Skin of body (tissue), 2 donors: ENCODE measurements around the gene RASSF9. TPM values are rescaled to one million over a fixed set of nuclear protein-coding genes. Genes with fewer than 3 reads are reported as not detected.

Source experiments
- DNase-seq: peaks from one replicate; lab custom pipeline; 2025; lab: John Stamatoyannopoulos, UW
- total RNA-seq: library from RNA; depleted of rRNA; stranded (reverse); fragments of >200 nt; gene quantifications from one replicate; pipeline ENCODE4 v1.2.3, GENCODE V29; 2014

The RASSF9 gene
- total RNA-seq, result 4.9 TPM

DNA sequence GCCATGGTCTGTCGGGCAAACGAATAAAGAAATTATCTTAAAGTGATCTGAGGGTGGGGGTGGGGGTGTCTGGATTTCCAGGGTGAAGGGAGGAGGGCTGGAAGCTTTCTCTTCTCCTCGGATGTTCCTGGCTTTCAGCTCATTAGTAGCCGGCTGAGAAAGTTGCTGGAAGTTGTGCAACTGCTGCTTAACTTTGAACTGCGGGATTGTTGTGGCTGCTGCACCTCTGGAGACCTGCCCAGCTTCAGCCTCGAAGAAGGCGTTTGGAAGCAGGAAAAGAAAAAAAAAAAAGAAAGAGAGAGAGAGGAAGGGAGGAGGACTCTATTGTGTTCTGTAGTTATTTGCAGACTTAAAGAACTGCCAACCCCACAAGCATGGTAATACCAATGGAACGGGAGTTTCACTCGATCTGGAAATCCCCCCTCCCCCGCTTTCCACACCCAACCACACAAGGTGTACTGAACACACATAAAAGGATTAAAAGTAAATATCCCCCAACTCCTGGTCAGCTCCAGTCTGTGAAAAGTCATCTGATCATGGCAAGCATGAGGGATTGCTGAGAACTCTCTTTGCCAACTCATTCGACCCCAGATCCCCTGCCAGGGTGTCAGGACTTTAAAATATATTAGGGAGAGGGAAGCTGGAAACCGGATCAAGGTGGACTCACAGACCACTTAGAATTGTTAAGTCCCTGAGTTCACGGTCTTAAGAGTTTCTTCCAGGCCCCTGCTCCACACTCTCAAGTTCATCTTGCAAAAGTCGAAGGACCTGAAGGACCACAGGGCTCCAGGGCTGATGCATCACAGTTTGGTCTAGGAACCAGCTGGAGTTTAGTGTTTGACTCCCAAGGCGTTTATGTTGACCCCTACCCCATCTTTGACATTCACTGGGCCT, at the start of gene RASSF9:
RASSF9 (minus strand) TSS at position 213 of the 894 bp plus-strand sequence; CDS start at position 5, 208 bp downstream.
- DNase-seq, result no peak

GRCh38 chr12:85883763-85884162, 47.6 kb upstream of the RASSF9 start:
- no peak for DNase-seq

GRCh38 chr12:85877459-85877858, 41.2 kb upstream of the RASSF9 start:
- DNase-seq, result no peak

DNA sequence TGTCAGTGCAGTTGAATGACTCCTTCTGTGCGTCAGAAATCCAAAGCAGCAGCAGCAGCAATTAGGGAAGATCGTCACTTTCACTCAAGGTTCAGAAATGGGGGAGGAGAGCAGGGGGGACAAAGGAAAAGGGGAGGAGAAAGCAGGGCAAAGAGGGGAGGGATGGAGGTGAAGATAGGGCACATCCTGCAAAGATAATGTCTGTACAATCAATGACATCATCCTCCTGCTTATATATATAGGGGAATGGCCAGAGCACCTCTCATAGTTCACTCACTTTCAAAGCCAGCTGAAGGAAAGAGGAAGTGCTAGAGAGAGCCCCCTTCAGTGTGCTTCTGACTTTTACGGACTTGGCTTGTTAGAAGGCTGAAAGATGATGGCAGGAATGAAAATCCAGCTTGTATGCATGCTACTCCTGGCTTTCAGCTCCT, 37.8 kb upstream of the RASSF9 start, which contains the start of gene NTS:
NTS (plus strand) TSS at position 265 of the 431 bp plus-strand sequence; CDS start at position 374, 109 bp downstream.
- no peak for DNase-seq

GRCh38 chr12:85872497-85873091, 36.4 kb upstream of the RASSF9 start:
- peak; percentile 30 for DNase-seq

- DNase-seq, result peak; percentile 43
Observed at GRCh38 chr12:85866986-85867776, 31.0 kb upstream of the RASSF9 start.

- DNase-seq, result peak; percentile 63
Observed at GRCh38 chr12:85865890-85866289, 29.7 kb upstream of the RASSF9 start.

DNA sequence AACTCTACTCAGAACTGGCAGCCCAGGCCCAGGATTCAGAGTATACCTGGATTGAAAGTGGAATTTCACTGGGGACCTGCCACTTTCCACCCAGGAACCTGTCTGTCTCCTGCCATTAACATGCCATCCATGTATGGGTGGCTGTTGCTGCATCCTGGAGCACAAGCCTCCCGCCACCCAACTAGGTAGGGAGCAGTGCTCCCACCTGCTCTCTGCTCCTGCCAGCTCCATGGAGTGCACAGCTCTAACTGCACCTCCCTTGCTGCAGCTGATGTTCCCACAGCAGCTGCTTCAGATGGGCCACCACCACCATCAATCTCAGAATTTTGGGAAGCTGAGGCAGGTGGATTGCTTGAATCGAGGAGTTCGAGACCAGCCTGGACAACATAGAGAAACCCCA, 20.8 kb upstream of the RASSF9 start:
- DNase-seq, result no peak

DNA sequence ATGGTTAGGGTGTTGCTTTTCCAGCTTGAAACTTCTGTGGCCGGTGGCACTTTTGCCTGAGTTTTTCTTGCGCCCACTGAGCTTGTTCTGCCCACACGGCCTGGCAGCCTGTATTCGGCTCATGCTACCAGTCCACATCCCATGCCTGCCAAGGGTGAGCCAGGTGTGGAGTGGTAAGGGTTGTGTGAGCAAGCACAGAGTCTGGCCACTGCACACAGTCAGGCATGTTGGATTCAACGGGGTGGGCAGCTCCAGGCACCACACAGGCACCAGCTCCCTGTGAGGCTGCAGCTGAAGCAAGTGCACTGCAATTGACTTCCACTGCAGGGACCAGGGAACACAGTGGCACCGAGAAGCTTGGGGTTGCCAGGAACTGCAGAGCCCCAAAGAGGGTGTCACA, 19.1 kb upstream of the RASSF9 start:
- no peak for DNase-seq

- DNase-seq, result no peak
Observed at GRCh38 chr12:85849344-85849743, 13.1 kb upstream of the RASSF9 start.

DNA sequence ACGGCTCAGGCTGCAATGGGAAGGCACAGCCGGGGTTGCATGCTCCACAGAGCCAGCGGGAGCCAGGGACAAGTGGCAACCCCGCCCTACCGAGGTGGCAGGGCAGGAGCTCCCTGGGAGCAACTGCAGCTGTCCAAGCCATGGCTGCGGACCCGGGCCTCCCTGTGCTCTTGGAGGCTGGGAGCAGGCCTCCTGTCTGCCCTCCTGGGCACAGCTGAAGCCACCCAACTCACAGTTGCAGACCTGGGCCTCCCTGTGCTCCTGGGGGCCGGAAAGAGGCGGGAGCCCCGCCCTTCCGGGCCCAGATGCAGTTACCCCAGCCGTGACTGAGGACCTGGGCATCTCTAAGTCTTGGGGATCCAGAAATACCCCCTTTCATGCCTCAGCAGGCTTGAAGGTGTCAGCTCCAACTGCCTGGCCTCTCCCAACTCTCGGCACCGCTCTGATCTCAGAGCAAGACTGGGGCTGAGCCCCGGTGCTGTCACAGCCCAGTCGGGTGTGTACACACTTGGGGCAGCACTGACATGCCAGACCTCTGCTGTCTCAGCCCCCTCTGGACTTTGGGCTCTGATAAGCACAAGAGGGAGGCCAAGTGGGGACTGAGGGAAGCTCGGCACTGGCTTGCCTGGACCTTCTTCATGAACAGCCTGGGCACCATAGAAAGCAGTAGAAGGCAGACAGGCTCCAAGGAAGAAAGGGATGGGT, 7.5 kb upstream of the RASSF9 start:
- no peak for DNase-seq

DNA sequence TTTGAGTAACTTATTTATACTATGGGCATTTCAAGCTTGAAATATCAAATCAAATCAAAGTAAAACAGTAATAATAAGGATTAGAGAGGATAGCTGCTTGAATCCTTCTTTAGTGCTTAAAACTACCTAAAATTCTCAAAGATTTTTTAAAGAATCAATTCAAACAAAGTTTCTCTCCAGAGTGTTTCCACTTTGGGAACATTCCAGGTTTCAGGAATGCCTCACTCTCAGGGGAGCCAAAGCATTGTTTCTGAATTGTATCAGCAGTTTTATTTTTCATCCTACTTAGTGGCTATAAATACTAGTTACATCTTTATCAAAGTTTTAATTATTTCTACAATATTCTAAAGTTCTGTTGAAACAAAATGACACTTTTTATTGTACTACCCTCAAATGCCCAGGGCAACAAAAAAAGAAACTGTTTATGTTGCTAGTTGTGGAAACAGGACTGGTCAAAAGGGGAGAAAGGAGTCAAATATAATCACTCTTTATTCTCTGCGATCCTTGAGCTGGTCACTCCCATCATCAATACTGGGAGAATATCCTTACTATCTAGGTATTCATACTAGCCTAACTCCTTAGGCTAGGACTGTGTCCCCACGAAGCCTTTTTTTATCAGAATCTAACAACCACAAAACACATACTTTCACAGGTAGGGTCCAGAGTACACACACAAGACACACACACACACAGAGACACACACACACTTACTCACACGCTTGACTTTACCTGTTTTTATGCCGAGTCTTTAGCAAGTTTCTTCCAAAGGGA, 598 bp downstream of the RASSF9 start:
- no peak for DNase-seq

DNA sequence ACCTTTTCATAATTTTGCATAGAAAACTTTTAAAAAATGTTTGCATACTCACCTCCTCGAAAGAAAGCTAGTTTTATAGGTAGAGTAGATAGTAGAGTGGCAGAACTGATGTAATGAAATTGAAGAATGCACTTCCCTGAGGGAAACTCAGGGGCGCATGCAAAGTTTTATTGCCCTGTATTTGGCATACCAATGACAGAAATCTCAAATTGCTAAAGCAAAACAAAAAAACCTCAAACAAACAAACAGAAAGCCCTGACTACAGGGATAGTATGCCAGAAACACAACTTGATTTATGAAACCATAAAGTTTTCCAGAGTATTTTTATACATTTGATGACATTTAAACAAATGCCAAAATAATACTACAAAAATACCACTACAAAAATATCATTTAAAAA, 1.8 kb downstream of the RASSF9 start:
- no peak for DNase-seq

- DNase-seq, result no peak
Observed at GRCh38 chr12:85833579-85833978, 2.6 kb downstream of the RASSF9 start.

- DNase-seq, result no peak
Observed at GRCh38 chr12:85831327-85831990, 4.8 kb downstream of the RASSF9 start.

GRCh38 chr12:85829391-85829790, 6.8 kb downstream of the RASSF9 start:
- no peak for DNase-seq

DNA sequence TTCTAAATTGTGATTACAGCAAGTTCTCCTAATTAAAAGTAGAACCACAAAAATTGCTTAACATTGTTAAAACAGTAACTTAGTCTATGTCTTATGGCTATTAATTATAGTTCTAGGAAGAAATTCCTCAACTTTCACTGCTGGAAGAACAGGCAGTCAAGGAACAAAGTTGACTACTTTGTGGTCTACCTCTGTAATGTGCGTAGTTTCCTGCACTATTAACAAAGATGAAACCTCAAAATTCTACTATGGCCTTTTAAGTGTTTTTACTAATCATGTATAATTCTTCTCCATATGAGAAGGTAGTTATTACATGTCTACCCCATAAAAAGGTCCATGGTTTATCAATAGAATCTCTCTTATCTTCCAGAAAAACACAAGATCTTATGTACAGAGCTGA, 7.6 kb downstream of the RASSF9 start:
- DNase-seq, result no peak

GRCh38 chr12:85825746-85826145, 10.5 kb downstream of the RASSF9 start:
- no peak for DNase-seq

GRCh38 chr12:85823436-85824180, 12.6 kb downstream of the RASSF9 start:
- DNase-seq, result no peak
